H9 (cell line): Measurements from ENCODE around the gene IFFO2. TPM values are rescaled to one million over a fixed set of nuclear protein-coding genes. Genes with fewer than 3 reads are reported as not detected.

Source experiments
- DNase-seq: peaks from one replicate; pipeline ENCODE4 v3.0.0-alpha.2; 2017
- H2AFZ ChIP-seq: one replicate; pipeline ENCODE4 v1.6.1; 2013; ENCODE audit warnings: mild to moderate bottlenecking, low read length, control low read depth, moderate library complexity
- H2AK5ac ChIP-seq: 2 replicates; pipeline ENCODE4 v1.6.1; 2013; ENCODE audit warnings: low read length, control low read depth, mixed read lengths; ENCODE audit not compliant: insufficient read length
- H2BK120ac ChIP-seq: one replicate; pipeline ENCODE4 v1.6.1; 2013; ENCODE audit warnings: low read depth, mild to moderate bottlenecking, low read length, control low read depth, inconsistent platforms; ENCODE audit not compliant: poor library complexity, severe bottlenecking
- H2BK12ac ChIP-seq: 2 replicates; pipeline ENCODE4 v1.6.1; 2013; ENCODE audit warnings: low read length, control low read depth, mixed read lengths, low read depth; ENCODE audit not compliant: insufficient read length
- H2BK15ac ChIP-seq: 2 replicates; pipeline ENCODE4 v1.6.1; 2013; ENCODE audit warnings: low read depth, low read length, control low read depth
- H2BK20ac ChIP-seq: one replicate; pipeline ENCODE4 v1.6.1; 2013; ENCODE audit warnings: low read depth, mild to moderate bottlenecking, low read length, control low read depth, inconsistent platforms; ENCODE audit not compliant: poor library complexity, severe bottlenecking
- H2BK5ac ChIP-seq: 2 replicates; pipeline ENCODE4 v1.6.1; 2013; ENCODE audit warnings: low read length, control low read depth, mixed read lengths; ENCODE audit not compliant: insufficient read length
- H3K14ac ChIP-seq: 2 replicates; pipeline ENCODE4 v1.6.1; 2013; ENCODE audit warnings: low read length, control low read depth; ENCODE audit not compliant: insufficient read depth
- H3K18ac ChIP-seq: 2 replicates; pipeline ENCODE4 v1.6.1; 2013; ENCODE audit warnings: low read depth, mild to moderate bottlenecking, mixed read lengths, low read length, control low read depth; ENCODE audit not compliant: insufficient read length
- H3K23ac ChIP-seq: 2 replicates; pipeline ENCODE4 v1.6.1; 2013; ENCODE audit warnings: low read length, control low read depth, mixed read lengths, low read depth; ENCODE audit not compliant: insufficient read length
- H3K23me2 ChIP-seq: 2 replicates; pipeline ENCODE4 v1.6.1; 2013; ENCODE audit warnings: low read depth, mild to moderate bottlenecking, mixed read lengths, low read length, control low read depth; ENCODE audit not compliant: insufficient read length, poor library complexity, severe bottlenecking
- H3K27ac ChIP-seq: 2 replicates; pipeline ENCODE4 v1.5.1; 2013; ENCODE audit warnings: low read length, control low read depth, mixed read lengths, low read depth; ENCODE audit not compliant: insufficient read length
- H3K27me3 ChIP-seq: 2 replicates; pipeline ENCODE4 v1.6.1; 2013; ENCODE audit warnings: low read length, control low read depth, inconsistent platforms; ENCODE audit not compliant: insufficient read depth
- H3K4ac ChIP-seq: 2 replicates; pipeline ENCODE4 v1.6.1; 2013; ENCODE audit warnings: low read depth, mild to moderate bottlenecking, control low read depth, inconsistent platforms, low read length, moderate library complexity
- H3K4me1 ChIP-seq: 2 replicates; pipeline ENCODE4 v1.6.1; 2013; ENCODE audit warnings: low read length, control low read depth, inconsistent platforms; ENCODE audit not compliant: insufficient read depth
- H3K4me2 ChIP-seq: 2 replicates; pipeline ENCODE4 v1.6.1; 2013; ENCODE audit warnings: low read length, control low read depth, mixed read lengths; ENCODE audit not compliant: insufficient read length, insufficient read depth
- H3K56ac ChIP-seq: 2 replicates; pipeline ENCODE4 v1.6.1; 2013; ENCODE audit warnings: low read depth, mild to moderate bottlenecking, mixed read lengths, low read length, control low read depth; ENCODE audit not compliant: insufficient read length
- H3K79me1 ChIP-seq: 2 replicates; pipeline ENCODE4 v1.6.1; 2013; ENCODE audit warnings: low read depth, mild to moderate bottlenecking, moderate library complexity, low read length, control low read depth, inconsistent platforms; ENCODE audit not compliant: insufficient read depth, poor library complexity, severe bottlenecking
- H3K79me2 ChIP-seq: 2 replicates; pipeline ENCODE4 v1.6.1; 2013; ENCODE audit warnings: low read length, control low read depth, inconsistent platforms; ENCODE audit not compliant: insufficient read depth
- H3K9ac ChIP-seq: 2 replicates; pipeline ENCODE4 v1.6.1; 2013; ENCODE audit warnings: low read length, control low read depth, mixed read lengths; ENCODE audit not compliant: insufficient read length; ENCODE audit errors: extremely low read depth
- H3K9me3 ChIP-seq: one replicate; pipeline ENCODE4 v1.6.1; 2013; ENCODE audit warnings: low read depth, low read length, inconsistent platforms; ENCODE audit not compliant: control insufficient read depth
- H3T11ph ChIP-seq: one replicate; pipeline ENCODE4 v1.6.1; 2013; ENCODE audit warnings: mild to moderate bottlenecking, low read length, control low read depth, inconsistent platforms
- H4K20me1 ChIP-seq: one replicate; pipeline ENCODE4 v1.6.1; 2013; ENCODE audit not compliant: control insufficient read depth, insufficient read length, insufficient read depth
- H4K5ac ChIP-seq: 2 replicates; pipeline ENCODE4 v1.6.1; 2013; ENCODE audit warnings: low read depth, mild to moderate bottlenecking, mixed read lengths, low read length, control low read depth; ENCODE audit not compliant: insufficient read length
- H4K8ac ChIP-seq: replicated peaks from 2 replicates; pipeline ENCODE4 v1.6.1; 2013; ENCODE audit warnings: low read length, control low read depth, mixed read lengths, low read depth; ENCODE audit not compliant: insufficient read length
- H4K91ac ChIP-seq: 2 replicates; pipeline ENCODE4 v1.6.1; 2013; ENCODE audit warnings: low read depth, mild to moderate bottlenecking, moderate library complexity, mixed read lengths, low read length, control low read depth; ENCODE audit not compliant: insufficient read length
- H3K27ac Mint-ChIP-seq, 3 experiments: 2 replicates in 2 of 3; 3 replicates in 1 of 3; pipeline ENCODE4 v1.8.0; 2020 to 2021; ENCODE audit warnings: mixed read lengths in 3 of 3, mild to moderate bottlenecking in 1 of 3, moderate library complexity in 1 of 3
- H3K27me3 Mint-ChIP-seq: 2 replicates; pipeline ENCODE4 v1.8.0; 2021; ENCODE audit warnings: low read depth, mild to moderate bottlenecking, moderate library complexity, mixed read lengths
- H3K36me3 Mint-ChIP-seq, 3 experiments: 2 replicates in 2 of 3; 3 replicates in 1 of 3; pipeline ENCODE4 v1.8.0; 2020 to 2021; ENCODE audit warnings: low read depth in 3 of 3, mixed read lengths in 3 of 3; ENCODE audit not compliant: insufficient read depth in 1 of 3
- H3K4me1 Mint-ChIP-seq, 2 experiments: 2 replicates each; pipeline ENCODE4 v1.8.0; 2020; ENCODE audit warnings: mixed read lengths in 2 of 2
- H3K4me3 Mint-ChIP-seq, 2 experiments: 2 replicates in 1 of 2; 3 replicates in 1 of 2; pipeline ENCODE4 v1.8.0; 2020 to 2021; ENCODE audit warnings: mild to moderate bottlenecking in 2 of 2, mixed read lengths in 2 of 2, moderate library complexity in 1 of 2
- H3K9me3 Mint-ChIP-seq, 2 experiments: 2 replicates in 1 of 2; 3 replicates in 1 of 2; pipeline ENCODE4 v1.8.0; 2020; ENCODE audit warnings: mild to moderate bottlenecking in 2 of 2, mixed read lengths in 2 of 2, moderate library complexity in 1 of 2
- CTCF ChIP-seq: fragments of 200-600 bp; sonication (generic); conservative IDR thresholded peaks from 3 replicates; pipeline ENCODE4 v1.8.0; 2021; ENCODE audit warnings: antibody characterized with exemption, mild to moderate bottlenecking
- WGBS: extraction: QIAGEN DNeasy Blood & Tissue Kit; methylation state at CpG from one replicate; pipeline ENCODE4 v1.1.7; 2013; ENCODE audit warnings: missing lambda C conversion rate, low lambda C conversion rate, mixed read lengths; ENCODE audit not compliant: insufficient read length; ENCODE audit errors: extremely low coverage; 5-methylcytosine and 5-hydroxymethylcytosine counted together
- total RNA-seq: library from RNA; stranded (reverse); gene quantifications from 2 replicates; pipeline ENCODE4 v1.2.1, GENCODE V29; 2021

The IFFO2 gene
- total RNA-seq, 1 experiment from 2014 or later, result 3.6 TPM

- Histone ChIP-seq H3K18ac (no peak overlapping the region), H2BK20ac (no peak overlapping the region), H2BK120ac (no peak overlapping the region), H3K4me1 (peaks cover 3% of the 10 kb centered on the region; the same call in 1 of the 2 replicates), H2BK15ac (no peak overlapping the region), H2AK5ac (no peak overlapping the region), H2AFZ (no peak overlapping the region), H4K20me1 (no peaks in the 10 kb centered on the region), H4K91ac (no peak overlapping the region), H3K79me2 (no peaks in the 10 kb centered on the region), H2BK5ac (no peak overlapping the region), H3K23me2 (no peaks in the 10 kb centered on the region), H3K27me3 (no peaks in the 10 kb centered on the region), H2BK12ac (no peak overlapping the region), H4K8ac (no peak overlapping the region), H3K79me1 (no peaks in the 10 kb centered on the region), H3K56ac (no peak overlapping the region), H3K4me2 (no peak overlapping the region), H3K4ac (no peak overlapping the region), H3T11ph (no peak overlapping the region), H3K9me3 (no peaks in the 10 kb centered on the region), H4K5ac (no peak overlapping the region), H3K27ac (no peak overlapping the region), H3K23ac (no peak overlapping the region), H3K14ac (no peak overlapping the region), H3K9ac (no peak overlapping the region)
- H3K36me3 Mint-ChIP-seq, result no peaks in the 10 kb centered on the region
- H3K9me3 Mint-ChIP-seq, result no peaks in the 10 kb centered on the region; a peak in 2 of 5 replicates
- no CpG with 5 or more reads among the region's 8 CpGs for WGBS
- H3K4me3 Mint-ChIP-seq, result no peak overlapping the region
- no peaks in the 10 kb centered on the region; the same call in 1 of the 2 replicates for H3K27me3 Mint-ChIP-seq
- no peak for TF ChIP-seq CTCF
- no peak for DNase-seq
- peaks cover 58 to 67% of the 10 kb centered on the region in 2 experiments for H3K4me1 Mint-ChIP-seq
- no peak overlapping the region for H3K27ac Mint-ChIP-seq
Measured at GRCh38 chr1:18937539-18937938, 18.9 kb downstream of the IFFO2 start.
